Activated T-helper 9 cell treated with anti-CD3 and anti-CD28 coated beads, Interleukin-2, amount 50 U/mL, for 16 hours (primary cell): Measurements from ENCODE around the gene FARP1.

Source experiments
- DNase-seq: peaks from one replicate; pipeline ENCODE4 v3.0.0-alpha.2; 2020; ENCODE audit warnings: low read depth

FARP1 gene

DNA sequence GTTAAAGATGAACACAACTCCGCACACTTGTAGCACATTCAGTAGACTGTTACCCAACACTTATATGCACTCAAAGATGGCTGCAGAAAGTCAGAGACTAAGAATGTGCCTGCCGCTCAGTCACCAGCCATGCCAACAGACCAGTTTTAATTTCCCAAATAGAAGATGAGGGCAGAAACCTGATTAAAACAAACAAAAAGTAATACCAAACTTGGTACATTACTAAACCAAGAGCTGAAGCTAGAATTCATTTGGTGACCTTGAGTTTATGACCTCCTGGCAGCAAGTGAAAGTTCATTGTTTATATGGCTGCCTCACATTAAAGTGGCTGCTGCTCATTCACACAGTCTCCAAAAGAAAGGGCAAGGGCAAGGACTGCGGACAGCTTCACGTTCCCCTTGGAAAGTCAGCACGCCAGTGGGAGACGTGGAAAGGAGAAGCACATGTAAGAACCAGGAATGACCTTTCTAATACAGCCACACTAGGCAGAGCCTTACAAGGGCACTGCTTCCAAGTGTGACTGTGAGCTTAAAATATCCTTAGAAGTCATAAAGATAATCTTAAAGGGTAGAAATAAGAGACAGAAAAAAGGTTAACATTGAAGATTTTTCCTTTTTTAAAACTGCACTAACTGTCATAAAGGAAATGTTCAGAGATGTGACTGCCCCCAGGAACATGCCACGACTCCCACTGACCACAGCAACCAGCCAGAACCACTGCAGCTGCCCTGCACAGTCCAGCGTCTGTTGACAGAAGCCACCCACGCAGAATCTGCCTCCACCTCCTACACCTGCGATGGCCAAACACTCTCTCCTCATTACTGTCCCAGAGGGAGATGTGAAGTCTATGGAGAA lies 360.5 kb downstream of the FARP1 start:
- DNase-seq, result no peak

DNA sequence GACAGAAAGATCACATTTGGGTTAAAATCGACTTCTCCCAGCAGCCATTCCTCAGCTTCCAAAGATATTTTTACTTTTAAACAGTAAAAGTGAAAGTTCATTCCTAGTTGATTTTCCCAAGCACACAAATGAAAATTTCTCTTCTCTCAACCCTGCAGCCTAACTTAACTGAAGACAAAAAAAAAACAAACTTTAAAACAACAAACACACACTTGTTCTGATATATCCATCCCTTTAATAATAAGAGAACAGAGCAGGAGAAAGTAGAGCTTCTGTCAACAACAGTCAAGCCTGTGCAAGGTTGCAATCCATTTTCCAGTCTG lies 361.1 kb downstream of the FARP1 start:
- no peak for DNase-seq

DNA sequence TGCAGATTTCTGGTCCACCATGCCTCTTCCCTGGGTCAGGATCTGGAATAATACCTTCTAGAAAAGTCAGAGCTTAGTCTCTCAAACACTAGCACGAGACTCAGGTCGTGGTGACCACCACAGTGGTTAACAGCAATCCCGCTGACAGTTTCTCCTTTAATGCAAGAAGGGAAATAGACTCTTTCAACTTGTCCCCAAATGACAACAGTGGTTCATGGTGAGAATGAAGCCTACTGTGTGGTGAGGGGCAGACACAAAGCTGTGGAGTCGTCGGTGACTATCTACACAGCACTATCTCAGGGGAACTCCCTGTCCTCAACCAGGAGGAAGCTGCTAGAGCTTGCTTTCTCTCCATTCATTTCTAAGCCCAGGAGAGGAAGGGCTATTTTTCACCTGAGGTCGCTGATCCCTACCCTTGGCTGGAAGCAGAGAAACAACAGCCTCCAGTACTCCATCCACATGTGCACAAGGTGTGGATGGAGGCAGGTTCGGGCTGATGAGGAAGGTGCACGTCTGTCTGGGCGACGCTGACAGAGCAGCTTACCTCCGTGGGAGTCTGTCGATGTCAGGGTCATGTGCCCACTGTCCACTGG lies 361.6 kb downstream of the FARP1 start:
- no peak for DNase-seq
